Muscle of leg (tissue), 16 donors: ENCODE results near the gene RNF44. TPM values are rescaled to one million over a fixed set of nuclear protein-coding genes. Genes with fewer than 3 reads are reported as not detected.
A peak's percentile ranks its signal among the peaks of the same experiment; 100 is the strongest.

Experiments
- DNase-seq: peaks from one replicate; pipeline ENCODE4 v3.0.0; 2013
- H3K27ac ChIP-seq: one replicate; pipeline ENCODE4 v1.5.1; 2013; ENCODE audit warnings: mild to moderate bottlenecking, low read length, control low read depth
- H3K27me3 ChIP-seq: one replicate; pipeline ENCODE4 v1.6.1; 2013; ENCODE audit warnings: low read length; ENCODE audit not compliant: control insufficient read depth, insufficient read depth
- H3K36me3 ChIP-seq: one replicate; pipeline ENCODE4 v1.6.1; 2013; ENCODE audit warnings: low read length; ENCODE audit not compliant: control insufficient read depth, insufficient read depth
- H3K4me1 ChIP-seq: one replicate; pipeline ENCODE4 v1.6.1; 2013; ENCODE audit warnings: low read length; ENCODE audit not compliant: control insufficient read depth, insufficient read depth
- H3K4me3 ChIP-seq: one replicate; pipeline ENCODE4 v1.5.1; 2013; ENCODE audit warnings: low read length, control low read depth
- H3K9me3 ChIP-seq: replicated peaks from 2 replicates; pipeline ENCODE4 v1.6.1; 2013; ENCODE audit warnings: low read depth, low read length; ENCODE audit not compliant: control insufficient read depth
- WGBS: methylation state at CpG from one replicate; pipeline ENCODE4 v1.1.5; 2013; ENCODE audit warnings: missing lambda C conversion rate; ENCODE audit not compliant: insufficient coverage; 5-methylcytosine and 5-hydroxymethylcytosine counted together
- long read RNA-seq, 11 donors: transcript quantifications; one replicate each; lab custom pipeline, GENCODE V29; 2026
- polyA plus RNA-seq, 8 donors: library from polyadenylated mRNA; unstranded; fragments of 120-200 nt; gene quantifications; one replicate each; pipeline versions ENCODE4 v1.2.1 to v1.2.3, GENCODE V29; 2013; ENCODE audit warnings: inconsistent platforms in 1 of 8, low replicate concordance in 1 of 8; ENCODE audit not compliant: insufficient read length in 8 of 8, insufficient read depth in 1 of 8
- total RNA-seq: library from RNA; stranded (reverse); fragments of 120-200 nt; gene quantifications from one replicate; pipeline ENCODE4 v1.2.4, GENCODE V29; 2013

RNF44 gene
- total RNA-seq (9.1 TPM), polyA plus RNA-seq (10 to 100 TPM; 20.5 to 39.5 (median 33.0) TPM)
- long read RNA-seq, donor 1, full-length matches to known transcripts, result 1 of 1 reads
- long read RNA-seq, donor 1, partial matches to known transcripts, result 0 of 1 reads
- long read RNA-seq, donor 1, other reads (novel, unspliced or antisense), result 0 of 1 reads
- long read RNA-seq, donor 2, result 0 reads
- long read RNA-seq, donor 3, full-length matches to known transcripts, result 4 of 4 reads
- long read RNA-seq, donor 3, partial matches to known transcripts, result 0 of 4 reads
- long read RNA-seq, donor 3, other reads (novel, unspliced or antisense), result 0 of 4 reads
- long read RNA-seq, donor 4, partial matches to known transcripts, result 0 of 1 reads
- long read RNA-seq, donor 4, other reads (novel, unspliced or antisense), result 0 of 1 reads
- long read RNA-seq, donor 5, partial matches to known transcripts, result 0 of 3 reads
- long read RNA-seq, donor 5, other reads (novel, unspliced or antisense), result 0 of 3 reads
- long read RNA-seq, donor 6, full-length matches to known transcripts, result 2 of 2 reads
- long read RNA-seq, donor 6, partial matches to known transcripts, result 0 of 2 reads
- long read RNA-seq, donor 6, other reads (novel, unspliced or antisense), result 0 of 2 reads
- long read RNA-seq, donor 7, result 0 reads
- long read RNA-seq, donor 8, partial matches to known transcripts, result 11 of 11 reads
- long read RNA-seq, donor 8, other reads (novel, unspliced or antisense), result 0 of 11 reads
- long read RNA-seq, donor 9, full-length matches to known transcripts, result 1 of 1 reads
- long read RNA-seq, donor 9, partial matches to known transcripts, result 0 of 1 reads
- long read RNA-seq, donor 9, other reads (novel, unspliced or antisense), result 0 of 1 reads
- long read RNA-seq, donor 10, partial matches to known transcripts, result 0 of 3 reads
- long read RNA-seq, donor 10, other reads (novel, unspliced or antisense), result 0 of 3 reads
- long read RNA-seq, donor 11, partial matches to known transcripts, result 0 of 1 reads
- long read RNA-seq, donor 11, other reads (novel, unspliced or antisense), result 0 of 1 reads

DNA sequence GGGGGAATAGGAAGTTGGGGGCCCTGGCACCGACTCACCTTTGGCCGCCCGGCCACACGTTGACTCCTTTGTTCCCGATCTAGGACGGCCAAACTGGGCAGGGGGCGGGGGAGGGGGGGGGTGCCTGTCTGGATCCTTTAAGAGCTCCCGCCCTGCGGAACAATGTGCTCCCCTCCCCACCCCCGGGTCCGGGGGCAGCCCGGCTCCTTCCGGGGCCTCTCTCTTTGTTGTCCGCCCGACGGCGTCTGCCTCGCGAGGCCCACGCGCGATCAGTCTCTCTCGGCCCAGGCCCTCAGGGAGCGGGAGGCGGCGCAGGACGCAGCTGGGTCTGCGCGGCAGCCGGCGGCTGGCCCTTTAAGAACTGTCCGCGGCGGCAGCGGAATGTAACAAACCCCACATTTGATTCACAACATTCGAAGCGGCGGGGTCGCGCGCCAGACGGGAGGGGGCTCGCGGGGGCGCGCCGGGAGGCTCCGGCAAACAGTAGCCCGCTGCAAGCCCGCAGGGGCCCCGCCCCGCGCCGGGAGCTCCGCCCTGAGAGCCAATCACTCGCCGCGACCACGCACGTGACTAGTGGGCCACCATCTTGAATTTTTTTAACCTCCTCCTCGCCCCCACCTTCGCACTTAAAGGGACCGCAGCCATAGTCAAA is at the start of gene RNF44:
RNF44 (minus strand) TSS at position 501 of the 652 bp plus-strand sequence. CDS start 4,930 bp downstream, outside the sequence.
- Histone ChIP-seq H3K27ac (peak within 1 kb of the TSS; percentile 100), H3K9me3 (no peaks in the 10 kb centered on the region), H3K4me3 (peak within 1 kb of the TSS; percentile 99), H3K36me3 (peaks cover 19% of the 10 kb centered on the region), H3K27me3 (no peaks in the 10 kb centered on the region), H3K4me1 (peaks cover 56% of the 10 kb centered on the region)
- WGBS, result 0% methylated on average over 53 of the region's 63 CpGs
- peak; percentile 99 for DNase-seq

- DNase-seq, result no peak
- H3K27ac ChIP-seq, result no peak overlapping the region
- WGBS, result 82% methylated on average over 3 of the region's 4 CpGs
- H3K27me3 ChIP-seq, result peaks cover 3% of the 10 kb centered on the region
- peaks cover 24% of the 10 kb centered on the region for H3K9me3 ChIP-seq
- no peak overlapping the region for H3K4me3 ChIP-seq
- no peaks in the 10 kb centered on the region for H3K4me1 ChIP-seq
- no peaks in the 10 kb centered on the region for H3K36me3 ChIP-seq
Measured at GRCh38 chr5:176583076-176583475, 45.9 kb upstream of the RNF44 start.

DNA sequence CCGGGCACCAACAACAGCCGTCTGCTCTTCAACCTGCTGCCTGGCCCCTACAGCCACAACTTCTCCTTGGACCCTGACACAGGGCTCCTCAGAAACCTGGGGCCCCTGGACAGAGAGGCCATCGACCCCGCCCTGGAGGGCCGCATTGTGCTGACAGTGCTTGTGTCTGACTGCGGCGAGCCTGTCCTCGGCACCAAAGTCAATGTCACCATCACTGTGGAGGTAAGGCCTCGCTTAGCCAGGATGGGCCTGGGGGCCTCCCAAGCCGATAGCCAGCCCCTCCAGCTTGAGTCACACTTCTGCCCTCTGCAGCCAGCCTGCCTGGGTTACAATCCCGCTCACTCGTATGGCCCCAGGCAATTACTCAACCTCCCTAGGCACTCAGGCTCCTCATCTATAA is 44.2 kb upstream of the RNF44 start:
- H3K4me3 ChIP-seq, result no peak overlapping the region
- no peak overlapping the region for H3K27ac ChIP-seq
- H3K9me3 ChIP-seq, result peaks cover 23% of the 10 kb centered on the region
- H3K36me3 ChIP-seq, result no peaks in the 10 kb centered on the region
- DNase-seq, result no peak
- 86% methylated on average over 9 of the region's 12 CpGs for WGBS
- peaks cover 3% of the 10 kb centered on the region for H3K27me3 ChIP-seq
- no peaks in the 10 kb centered on the region for H3K4me1 ChIP-seq

- peaks cover 3% of the 10 kb centered on the region for H3K27me3 ChIP-seq
- H3K36me3 ChIP-seq, result no peaks in the 10 kb centered on the region
- H3K4me3 ChIP-seq, result no peak overlapping the region
- peaks cover 5% of the 10 kb centered on the region for H3K9me3 ChIP-seq
- peak; percentile 23 for DNase-seq
- no peaks in the 10 kb centered on the region for H3K4me1 ChIP-seq
- H3K27ac ChIP-seq, result no peak overlapping the region
- 67% methylated on average over 1 of the region's 4 CpGs for WGBS
Measured at GRCh38 chr5:176579323-176579722, 42.1 kb upstream of the RNF44 start.

GRCh38 chr5:176578391-176578808 is 41.2 kb upstream of the RNF44 start:
- DNase-seq, result peak; percentile 37
- H3K4me3 ChIP-seq, result no peak overlapping the region
- no peaks in the 10 kb centered on the region for H3K36me3 ChIP-seq
- H3K27me3 ChIP-seq, result peaks cover 3% of the 10 kb centered on the region
- H3K4me1 ChIP-seq, result no peaks in the 10 kb centered on the region
- 13% methylated on average over 8 of the region's 15 CpGs for WGBS
- H3K9me3 ChIP-seq, result no peaks in the 10 kb centered on the region
- H3K27ac ChIP-seq, result no peak overlapping the region

DNA sequence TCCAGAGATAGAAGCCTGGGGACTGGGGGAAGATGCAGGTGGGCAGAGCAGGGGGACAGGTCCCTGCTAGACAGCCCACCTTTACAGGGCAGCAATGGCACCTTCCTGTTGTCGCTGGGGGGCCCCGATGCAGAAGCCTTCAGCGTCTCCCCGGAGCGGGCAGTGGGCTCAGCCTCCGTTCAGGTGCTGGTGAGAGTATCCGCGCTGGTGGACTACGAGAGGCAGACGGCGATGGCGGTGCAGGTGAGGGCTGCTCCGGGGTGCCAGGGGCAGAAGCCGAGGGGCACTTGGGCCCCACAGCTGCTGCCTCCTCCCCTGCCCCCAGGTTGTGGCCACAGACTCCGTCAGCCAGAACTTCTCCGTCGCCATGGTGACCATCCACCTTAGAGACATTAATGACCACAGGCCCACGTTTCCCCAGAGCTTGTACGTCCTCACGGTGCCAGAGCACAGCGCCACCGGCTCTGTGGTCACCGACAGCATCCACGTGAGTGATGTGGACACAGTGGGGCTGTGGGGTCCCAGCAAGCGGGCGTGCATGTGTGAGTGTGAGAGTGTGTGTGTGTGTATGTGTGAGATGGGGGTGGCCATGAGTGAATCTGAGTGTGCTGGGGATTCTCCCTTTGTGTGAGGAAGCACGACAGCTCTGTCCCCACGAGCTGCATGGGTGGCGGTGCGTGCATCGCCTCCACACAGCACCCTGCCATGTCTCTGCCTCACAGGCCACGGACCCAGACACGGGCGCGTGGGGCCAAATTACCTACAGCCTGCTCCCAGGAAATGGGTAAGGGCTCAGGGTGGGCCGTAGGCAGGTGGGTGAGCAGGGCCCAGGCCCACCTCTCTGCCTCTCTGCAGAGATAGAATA is 40.3 kb upstream of the RNF44 start:
- Histone ChIP-seq H3K27me3 (peaks cover 5% of the 10 kb centered on the region), H3K4me3 (no peak overlapping the region), H3K4me1 (no peaks in the 10 kb centered on the region), H3K9me3 (no peaks in the 10 kb centered on the region), H3K36me3 (no peaks in the 10 kb centered on the region), H3K27ac (no peak overlapping the region)
- DNase-seq, result no peak
- 72% methylated on average over 26 of the region's 36 CpGs for WGBS

- Histone ChIP-seq H3K4me3 (no peak overlapping the region), H3K36me3 (no peaks in the 10 kb centered on the region), H3K27me3 (peaks cover 7% of the 10 kb centered on the region), H3K27ac (no peak overlapping the region), H3K4me1 (no peaks in the 10 kb centered on the region), H3K9me3 (no peaks in the 10 kb centered on the region)
- 59% methylated on average over 33 of the region's 37 CpGs for WGBS
- no peak for DNase-seq
Measured at GRCh38 chr5:176575488-176576422, 38.6 kb upstream of the RNF44 start.

DNA sequence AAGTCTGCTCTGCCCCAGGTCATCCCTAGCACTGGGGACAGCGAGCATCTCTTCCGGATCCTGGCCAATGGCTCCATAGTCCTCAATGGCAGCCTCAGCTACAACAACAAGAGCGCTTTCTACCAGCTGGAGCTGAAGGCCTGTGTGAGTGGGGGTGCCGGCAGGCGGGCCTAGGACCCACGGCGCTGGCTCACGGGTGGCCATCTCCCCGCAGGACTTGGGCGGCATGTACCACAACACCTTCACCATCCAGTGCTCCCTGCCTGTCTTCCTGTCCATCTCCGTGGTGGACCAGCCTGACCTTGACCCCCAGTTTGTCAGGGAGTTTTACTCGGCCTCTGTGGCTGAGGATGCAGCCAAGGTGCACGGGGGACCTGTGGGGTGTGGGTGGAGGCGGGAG is 37.9 kb upstream of the RNF44 start:
- Histone ChIP-seq H3K4me1 (no peaks in the 10 kb centered on the region), H3K27ac (no peak overlapping the region), H3K36me3 (no peaks in the 10 kb centered on the region), H3K4me3 (no peak overlapping the region), H3K9me3 (no peaks in the 10 kb centered on the region), H3K27me3 (peaks cover 7% of the 10 kb centered on the region)
- DNase-seq, result no peak
- 88% methylated on average over 2 of the region's 14 CpGs for WGBS
